ENCODE measurements around the gene PRX.
A peak's percentile ranks its signal among the peaks of the same experiment; 100 is the strongest.
"Not testable (repeated sequence)": the region's sequence is repeated elsewhere in the genome, so short reads cannot be mapped to it uniquely, and the experiment has no call there.

PRX gene

DNA sequence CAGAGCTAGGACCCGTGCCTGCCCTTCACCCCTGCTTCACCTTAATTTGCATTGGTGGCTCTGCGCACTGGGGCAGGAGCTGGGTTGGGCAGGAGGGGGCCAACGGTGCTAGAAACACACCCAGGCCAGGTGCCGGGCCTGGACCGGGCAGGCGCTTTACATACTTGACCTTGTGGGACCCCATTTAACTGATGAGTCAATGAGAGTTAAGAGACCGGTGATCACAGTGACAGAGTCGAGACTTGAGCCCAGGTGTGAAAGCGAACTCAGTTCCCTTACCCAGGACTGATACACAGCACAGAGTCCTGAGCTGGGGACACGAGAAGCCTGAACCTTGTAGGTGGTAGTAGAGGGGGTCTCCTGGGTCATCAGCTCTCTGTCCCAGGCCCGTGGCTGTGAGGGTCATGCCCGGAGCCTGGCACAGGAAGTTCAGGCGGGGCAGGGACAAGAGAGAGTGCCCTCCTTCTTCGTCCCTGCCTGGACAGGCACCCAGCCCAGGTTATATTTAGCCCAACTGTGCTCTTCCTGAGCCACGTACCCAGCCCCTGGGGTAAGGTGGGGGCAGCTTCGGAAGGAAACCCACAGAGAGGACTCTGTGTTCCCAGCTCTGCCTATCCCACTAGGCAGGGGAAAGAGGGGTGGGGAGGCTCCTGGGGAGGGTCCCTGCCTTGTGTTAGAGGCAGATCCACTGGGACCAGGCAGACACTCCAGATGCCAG, 1.9 kb downstream of the PRX start:
- H3K27ac ChIP-seq (ENCODE audit: low read depth, low read length), result no peak overlapping the region
- H3K27me3 ChIP-seq (ENCODE audit: insufficient read depth, low read length), result no peaks in the 10 kb centered on the region
- H2BK5ac ChIP-seq (ENCODE audit: low read depth, low read length, poor library complexity), result no peak overlapping the region
- no peak overlapping the region for H3K18ac ChIP-seq (ENCODE audit: low read length)
- no peak overlapping the region for H3K4ac ChIP-seq (ENCODE audit: low read depth, low read length)
- H3K4me2 ChIP-seq (ENCODE audit: low read length), result no peak overlapping the region
- no peak overlapping the region for H4K91ac ChIP-seq (ENCODE audit: low read depth, low read length)
- peak overlapping the region; percentile 28 for H2AK5ac ChIP-seq (ENCODE audit: low read length)
- H2BK120ac ChIP-seq (ENCODE audit: insufficient read depth, low read length, poor library complexity), result no peak overlapping the region
- no peak overlapping the region for H3K9ac ChIP-seq (ENCODE audit: low read length)
- no peak overlapping the region for H2BK12ac ChIP-seq (ENCODE audit: low read length)
- no peaks in the 10 kb centered on the region for H3K79me2 ChIP-seq (ENCODE audit: control insufficient read depth, insufficient read depth, low read length, poor library complexity)
- H3K9me3 ChIP-seq (ENCODE audit: insufficient read depth, low read depth, low read length), result peaks cover 2% of the 10 kb centered on the region
- no peak overlapping the region for H3K4me3 ChIP-seq (ENCODE audit: low read depth, low read length)
- H3K14ac ChIP-seq (ENCODE audit: low read length), result no peak overlapping the region
- WGBS (ENCODE audit: extremely low coverage, insufficient coverage, insufficient read length), result no CpG with 5 or more reads among the region's 16 CpGs
- H4K8ac ChIP-seq (ENCODE audit: low read depth, low read length), result no peak overlapping the region
- no peak overlapping the region for H3K23ac ChIP-seq (ENCODE audit: low read length)
- DNase-seq, result no peak
- no peak overlapping the region for H4K12ac ChIP-seq (ENCODE audit: low read depth, low read length)
- peaks cover 3 to 7% of the 10 kb centered on the region in 2 experiments for H3K4me1 ChIP-seq (ENCODE audit: control insufficient read depth in 1 of 2, insufficient read depth in 2 of 2, low read length in 2 of 2)
- H2AFZ ChIP-seq (ENCODE audit: insufficient read depth, low read length, poor library complexity), result no peak overlapping the region
- H3K79me1 ChIP-seq (ENCODE audit: low read length), result peaks cover 2% of the 10 kb centered on the region
- no peaks in the 10 kb centered on the region for H3K36me3 ChIP-seq (ENCODE audit: control insufficient read depth in 1 of 2, insufficient read depth in 2 of 2, low read length in 2 of 2)

DNA sequence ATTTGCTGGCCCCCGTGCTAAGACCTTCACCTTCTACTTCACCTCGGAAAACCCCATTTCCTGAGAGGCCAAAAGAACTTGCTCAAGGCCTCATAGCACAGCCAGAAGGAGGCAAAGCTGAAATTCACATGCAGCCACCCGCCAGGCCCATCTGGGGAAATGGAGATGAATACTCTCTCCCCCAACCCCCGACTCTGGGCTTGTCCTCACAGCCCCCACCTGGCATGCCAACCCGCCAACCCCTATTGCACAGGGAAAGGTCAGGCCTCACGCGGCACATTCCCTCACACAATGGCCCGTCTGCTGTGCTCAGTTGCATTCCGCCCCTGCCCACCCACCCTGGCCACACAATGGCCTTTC, 3.2 kb downstream of the PRX start:
- H3K9me3 ChIP-seq (ENCODE audit: insufficient read depth, low read depth, low read length), result peaks cover 2% of the 10 kb centered on the region
- H3K27ac ChIP-seq (ENCODE audit: low read depth, low read length), result no peak overlapping the region
- WGBS (ENCODE audit: extremely low coverage, insufficient coverage, insufficient read length), result no CpG with 5 or more reads among the region's 9 CpGs
- H3K14ac ChIP-seq (ENCODE audit: low read length), result no peak overlapping the region
- peaks cover 3 to 7% of the 10 kb centered on the region in 2 experiments for H3K4me1 ChIP-seq (ENCODE audit: control insufficient read depth in 1 of 2, insufficient read depth in 2 of 2, low read length in 2 of 2)
- no peak overlapping the region for H3K4me3 ChIP-seq (ENCODE audit: low read depth, low read length)
- H4K91ac ChIP-seq (ENCODE audit: low read depth, low read length), result no peak overlapping the region
- H3K18ac ChIP-seq (ENCODE audit: low read length), result no peak overlapping the region
- DNase-seq, result no peak
- no peak overlapping the region for H2AK5ac ChIP-seq (ENCODE audit: low read length)
- no peaks in the 10 kb centered on the region for H3K79me2 ChIP-seq (ENCODE audit: control insufficient read depth, insufficient read depth, low read length, poor library complexity)
- no peak overlapping the region for H3K4me2 ChIP-seq (ENCODE audit: low read length)
- H2BK120ac ChIP-seq (ENCODE audit: insufficient read depth, low read length, poor library complexity), result no peak overlapping the region
- peaks cover 2% of the 10 kb centered on the region for H3K79me1 ChIP-seq (ENCODE audit: low read length)
- no peaks in the 10 kb centered on the region for H3K27me3 ChIP-seq (ENCODE audit: insufficient read depth, low read length)
- H3K36me3 ChIP-seq (ENCODE audit: control insufficient read depth in 1 of 2, insufficient read depth in 2 of 2, low read length in 2 of 2), result no peaks in the 10 kb centered on the region
- H2AFZ ChIP-seq (ENCODE audit: insufficient read depth, low read length, poor library complexity), result no peak overlapping the region
- H3K9ac ChIP-seq (ENCODE audit: low read length), result no peak overlapping the region
- H2BK12ac ChIP-seq (ENCODE audit: low read length), result no peak overlapping the region
- no peak overlapping the region for H2BK5ac ChIP-seq (ENCODE audit: low read depth, low read length, poor library complexity)
- no peak overlapping the region for H4K8ac ChIP-seq (ENCODE audit: low read depth, low read length)
- no peak overlapping the region for H3K23ac ChIP-seq (ENCODE audit: low read length)
- H3K4ac ChIP-seq (ENCODE audit: low read depth, low read length), result no peak overlapping the region
- no peak overlapping the region for H4K12ac ChIP-seq (ENCODE audit: low read depth, low read length)

DNA sequence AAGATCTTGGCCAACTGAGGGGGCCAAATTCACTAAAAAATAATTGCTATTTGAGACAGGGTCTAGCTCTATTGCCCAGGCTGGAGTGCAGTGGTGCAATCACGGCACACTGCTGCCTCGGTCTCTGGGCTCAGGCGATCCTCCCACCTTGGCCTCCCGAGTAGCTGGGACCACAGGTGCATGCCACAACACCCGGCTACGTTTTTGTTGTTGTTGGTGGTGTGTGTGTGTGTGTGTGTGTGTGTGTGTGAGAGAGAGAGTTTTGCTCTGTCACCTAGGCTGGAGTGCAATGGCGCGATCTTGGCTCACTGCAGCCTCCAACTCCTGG, 4.6 kb downstream of the PRX start:
- H2BK12ac ChIP-seq (ENCODE audit: low read length); H3K27ac ChIP-seq (ENCODE audit: low read depth, low read length); H3K36me3 ChIP-seq (ENCODE audit: control insufficient read depth in 1 of 2, insufficient read depth in 2 of 2, low read length in 2 of 2); H4K8ac ChIP-seq (ENCODE audit: low read depth, low read length); DNase-seq; H3K4me1 ChIP-seq (ENCODE audit: control insufficient read depth in 1 of 2, insufficient read depth in 2 of 2, low read length in 2 of 2); H3K14ac ChIP-seq (ENCODE audit: low read length); H2AFZ ChIP-seq (ENCODE audit: insufficient read depth, low read length, poor library complexity); H2BK5ac ChIP-seq (ENCODE audit: low read depth, low read length, poor library complexity); H3K27me3 ChIP-seq (ENCODE audit: insufficient read depth, low read length); H3K4me3 ChIP-seq (ENCODE audit: low read depth, low read length); H2BK120ac ChIP-seq (ENCODE audit: insufficient read depth, low read length, poor library complexity); H3K9me3 ChIP-seq (ENCODE audit: insufficient read depth, low read depth, low read length); H3K79me2 ChIP-seq (ENCODE audit: control insufficient read depth, insufficient read depth, low read length, poor library complexity); H3K4me2 ChIP-seq (ENCODE audit: low read length); H4K12ac ChIP-seq (ENCODE audit: low read depth, low read length); H3K4ac ChIP-seq (ENCODE audit: low read depth, low read length); H4K91ac ChIP-seq (ENCODE audit: low read depth, low read length); H3K79me1 ChIP-seq (ENCODE audit: low read length); H3K9ac ChIP-seq (ENCODE audit: low read length); H2AK5ac ChIP-seq (ENCODE audit: low read length); H3K18ac ChIP-seq (ENCODE audit: low read length); H3K23ac ChIP-seq (ENCODE audit: low read length): not testable (repeated sequence)
- WGBS (ENCODE audit: extremely low coverage, insufficient coverage, insufficient read length), result no CpG with 5 or more reads among the region's 8 CpGs

DNA sequence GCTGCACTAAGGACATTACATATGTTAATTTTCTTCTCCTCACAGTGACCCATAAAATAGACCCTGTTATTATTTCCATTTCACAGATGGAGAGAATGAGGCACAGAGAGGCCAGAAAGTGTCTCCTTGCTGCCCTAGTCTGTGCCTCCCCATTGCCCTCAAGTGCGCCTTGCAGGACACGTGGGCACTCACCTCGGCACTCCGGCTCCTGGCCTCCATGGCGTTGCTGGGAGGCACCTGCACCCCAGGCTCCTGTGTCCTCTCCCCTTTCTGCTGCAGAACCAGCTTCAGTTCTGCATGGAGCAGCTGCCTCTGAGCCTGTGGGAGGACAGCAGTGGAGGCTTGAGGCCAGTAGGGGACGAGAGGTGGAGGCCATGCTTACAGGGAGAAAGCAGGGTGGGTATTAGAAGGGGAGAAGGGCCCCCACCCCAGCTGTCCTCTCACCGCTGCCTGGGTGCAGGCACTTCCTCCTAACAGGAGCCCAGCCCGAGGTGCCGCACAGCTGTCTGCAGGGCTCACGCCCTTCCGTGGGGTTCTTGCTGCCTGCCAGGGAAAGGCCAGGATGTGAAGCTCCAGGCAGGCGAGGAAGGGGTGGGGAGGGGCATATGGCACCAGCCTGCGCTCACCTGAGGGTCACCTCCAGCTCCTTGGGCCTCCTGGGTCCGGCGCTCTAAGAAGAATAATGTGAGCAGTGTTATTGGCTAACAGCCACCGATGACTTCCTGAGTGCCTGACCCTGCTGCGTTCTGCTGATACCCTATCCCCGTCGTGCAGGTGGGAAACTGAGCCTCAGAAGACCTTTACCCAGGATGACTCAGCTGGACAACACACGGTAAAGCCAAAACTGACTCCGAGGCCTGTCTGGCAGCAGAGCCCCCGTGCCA, 5.2 kb downstream of the PRX start:
- H3K27ac ChIP-seq (ENCODE audit: low read depth, low read length), result no peak overlapping the region
- no peaks in the 10 kb centered on the region for H3K27me3 ChIP-seq (ENCODE audit: insufficient read depth, low read length)
- no peak overlapping the region for H2BK120ac ChIP-seq (ENCODE audit: insufficient read depth, low read length, poor library complexity)
- H3K23ac ChIP-seq (ENCODE audit: low read length), result no peak overlapping the region
- no peaks in the 10 kb centered on the region for H3K4me1 ChIP-seq (ENCODE audit: control insufficient read depth in 1 of 2, insufficient read depth in 2 of 2, low read length in 2 of 2)
- no peak overlapping the region for H3K4me2 ChIP-seq (ENCODE audit: low read length)
- H3K9ac ChIP-seq (ENCODE audit: low read length), result no peak overlapping the region
- H3K4me3 ChIP-seq (ENCODE audit: low read depth, low read length), result no peak overlapping the region
- H4K8ac ChIP-seq (ENCODE audit: low read depth, low read length), result no peak overlapping the region
- no peak overlapping the region for H4K12ac ChIP-seq (ENCODE audit: low read depth, low read length)
- no peak for DNase-seq
- H3K9me3 ChIP-seq (ENCODE audit: insufficient read depth, low read depth, low read length), result peaks cover 2% of the 10 kb centered on the region
- H3K18ac ChIP-seq (ENCODE audit: low read length), result no peak overlapping the region
- no CpG with 5 or more reads among the region's 22 CpGs for WGBS (ENCODE audit: extremely low coverage, insufficient coverage, insufficient read length)
- H2BK12ac ChIP-seq (ENCODE audit: low read length), result no peak overlapping the region
- H4K91ac ChIP-seq (ENCODE audit: low read depth, low read length), result no peak overlapping the region
- H3K4ac ChIP-seq (ENCODE audit: low read depth, low read length), result no peak overlapping the region
- H2AFZ ChIP-seq (ENCODE audit: insufficient read depth, low read length, poor library complexity), result no peak overlapping the region
- no peaks in the 10 kb centered on the region for H3K79me2 ChIP-seq (ENCODE audit: control insufficient read depth, insufficient read depth, low read length, poor library complexity)
- peaks cover 7% of the 10 kb centered on the region for H3K79me1 ChIP-seq (ENCODE audit: low read length)
- no peak overlapping the region for H3K14ac ChIP-seq (ENCODE audit: low read length)
- H2AK5ac ChIP-seq (ENCODE audit: low read length), result no peak overlapping the region
- H3K36me3 ChIP-seq (ENCODE audit: control insufficient read depth in 1 of 2, insufficient read depth in 2 of 2, low read length in 2 of 2), result no peaks in the 10 kb centered on the region
- H2BK5ac ChIP-seq (ENCODE audit: low read depth, low read length, poor library complexity), result no peak overlapping the region

Measured in trophoblast cell (in vitro differentiated cells and primary cell).